ENCODE measurements around the gene PPP6R3.
A peak's percentile ranks its signal among the peaks of the same experiment; 100 is the strongest.
"Not testable (repeated sequence)": the region's sequence is repeated elsewhere in the genome, so short reads cannot be mapped to it uniquely, and the experiment has no call there.

PPP6R3 gene

DNA sequence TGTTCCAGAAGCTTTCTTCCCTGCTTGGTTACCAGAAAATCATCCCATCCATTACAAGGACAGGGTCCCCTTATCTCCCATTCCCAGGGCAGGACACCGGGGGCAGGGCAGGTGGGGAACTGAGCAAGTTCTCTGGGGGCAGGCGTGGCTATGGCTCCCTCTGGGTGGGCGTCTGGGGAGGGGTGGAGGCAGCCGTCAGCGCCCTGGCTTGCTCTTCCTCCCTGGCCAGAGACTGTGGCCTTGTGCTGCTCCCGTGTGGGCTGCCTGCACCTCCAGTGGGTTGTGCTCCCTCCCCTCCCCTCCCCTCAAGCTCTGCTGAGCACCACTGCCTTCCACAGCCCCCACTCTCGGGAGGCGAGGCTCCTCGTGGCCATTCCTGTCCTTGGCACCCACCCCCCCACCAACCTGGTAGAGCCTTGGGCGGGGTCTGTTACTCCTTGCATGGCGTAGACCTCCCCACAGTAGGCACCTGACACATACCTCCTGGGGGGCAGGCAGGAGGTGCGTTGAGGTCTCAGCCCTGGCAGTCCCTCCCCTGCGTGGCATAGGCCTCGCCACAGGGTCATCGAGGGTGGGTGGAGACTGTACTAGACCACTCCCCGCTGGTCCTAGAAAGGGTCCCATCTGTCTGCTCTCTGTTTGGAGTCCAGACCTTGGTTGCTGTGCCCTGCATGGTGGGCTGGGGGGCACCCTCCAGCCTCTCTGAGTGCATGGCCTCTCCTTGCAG, 24.2 kb upstream of the PPP6R3 start:
- no peak for DNase-seq

DNA sequence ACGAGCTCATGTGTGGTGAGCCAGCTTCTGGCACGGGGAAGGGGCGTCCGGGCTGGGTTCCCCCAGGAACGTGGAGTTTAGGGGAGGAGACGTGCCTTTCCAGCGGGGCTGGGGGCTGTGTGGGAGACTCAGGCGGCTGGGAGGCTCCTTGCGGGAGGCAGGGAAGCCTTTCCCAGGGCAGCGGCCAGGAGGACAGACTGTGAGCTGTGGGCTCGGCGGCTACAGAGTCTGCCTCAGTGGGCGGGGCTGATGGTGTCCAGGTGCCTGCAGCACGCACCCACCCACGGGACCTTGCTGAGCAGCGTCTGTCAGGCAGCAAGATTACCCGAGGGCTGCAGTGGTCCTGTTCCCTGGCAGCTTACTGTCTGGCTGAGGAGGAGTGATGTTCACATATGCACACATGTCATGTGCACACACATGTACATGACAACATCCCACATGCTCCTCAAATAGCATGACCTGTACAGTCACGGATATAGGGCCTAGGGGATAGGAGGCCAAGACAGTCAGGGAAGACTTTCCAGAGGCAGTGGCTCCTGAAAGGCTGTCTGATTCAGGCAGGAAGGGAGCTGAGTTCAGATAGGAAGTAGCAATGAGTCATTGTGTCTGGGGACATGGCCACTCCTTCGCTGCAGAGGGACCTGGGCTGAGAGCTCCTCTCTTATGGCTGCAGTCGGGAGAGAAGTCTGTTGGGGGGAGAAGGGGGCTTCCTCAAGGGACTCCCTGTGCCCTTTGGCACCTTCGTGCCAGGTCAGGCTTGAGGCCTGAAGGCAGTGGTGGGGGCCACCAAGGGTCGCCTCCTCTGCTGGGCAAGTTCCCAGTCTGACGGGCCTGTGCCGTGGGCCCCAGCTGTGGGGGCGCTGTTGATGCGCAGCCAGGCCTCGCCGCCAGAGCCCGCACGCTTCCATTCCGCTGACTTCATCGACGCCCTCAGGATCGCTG, 23.3 kb upstream of the PPP6R3 start:
- peak; percentile 99 for DNase-seq

DNA sequence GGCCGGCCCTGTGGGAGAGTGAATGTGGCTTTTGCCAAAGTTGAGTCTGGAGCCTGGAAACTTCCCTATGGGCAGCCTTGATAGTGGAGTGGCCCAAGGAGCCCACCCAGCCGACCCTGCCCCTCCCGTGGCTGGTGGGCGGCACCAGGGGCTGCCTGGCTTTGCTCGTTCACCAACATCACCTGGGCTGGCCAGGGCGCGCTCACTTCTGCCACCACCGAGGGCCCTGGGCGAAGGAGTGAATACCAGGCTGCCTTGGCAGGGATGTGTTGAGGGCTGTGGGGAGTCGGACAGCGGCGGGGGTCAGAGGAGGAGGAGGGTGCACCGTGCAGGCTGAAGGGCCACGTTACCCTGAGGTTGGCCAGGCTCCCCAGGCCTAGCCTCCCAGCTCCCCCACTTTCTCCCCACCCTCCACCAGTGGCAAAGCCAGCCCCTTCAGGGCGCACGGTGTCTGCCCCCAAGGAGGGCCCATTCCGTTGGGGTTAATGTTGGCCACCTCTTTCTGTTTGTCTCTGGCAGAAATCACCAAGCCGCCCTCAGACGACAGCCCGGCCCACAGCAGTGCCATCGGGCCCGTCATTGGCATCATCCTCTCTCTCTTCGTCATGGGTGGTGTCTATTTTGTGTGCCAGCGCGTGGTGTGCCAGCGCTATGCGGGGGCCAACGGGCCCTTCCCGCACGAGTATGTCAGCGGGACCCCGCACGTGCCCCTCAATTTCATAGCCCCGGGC, 22.5 kb upstream of the PPP6R3 start:
- DNase-seq = no peak

DNA sequence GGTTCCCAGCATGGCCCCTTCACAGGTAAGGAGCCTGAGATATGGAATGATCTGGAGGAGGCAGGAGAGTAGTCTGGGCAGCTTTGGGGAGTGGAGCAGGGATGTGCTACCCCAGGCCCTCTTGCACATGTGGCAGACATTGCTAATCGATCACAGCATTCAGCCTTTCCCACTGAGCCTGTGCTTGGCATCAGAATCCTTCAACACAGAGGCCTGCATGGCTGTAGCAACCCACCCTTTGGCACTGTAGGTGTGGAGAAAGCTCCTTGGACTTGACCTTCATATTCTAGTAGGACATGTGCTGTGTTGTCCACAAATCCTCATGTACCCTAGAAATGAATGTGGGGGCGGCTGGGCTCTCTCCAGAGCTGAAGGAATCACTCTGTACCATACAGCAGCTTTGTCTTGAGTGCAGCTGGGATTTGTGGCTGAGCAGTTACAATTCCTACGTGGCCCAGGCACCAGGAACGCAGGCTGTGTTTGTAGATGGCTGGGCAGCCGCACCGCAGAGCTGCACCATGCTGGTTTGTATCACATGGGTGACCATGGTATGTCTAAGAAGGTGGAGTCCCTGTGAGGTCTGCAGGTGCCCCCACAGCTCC, 21.8 kb upstream of the PPP6R3 start:
- DNase-seq = no peak

GRCh38 chr11:68439355-68440065, 21.0 kb upstream of the PPP6R3 start:
- DNase-seq = no peak

DNA sequence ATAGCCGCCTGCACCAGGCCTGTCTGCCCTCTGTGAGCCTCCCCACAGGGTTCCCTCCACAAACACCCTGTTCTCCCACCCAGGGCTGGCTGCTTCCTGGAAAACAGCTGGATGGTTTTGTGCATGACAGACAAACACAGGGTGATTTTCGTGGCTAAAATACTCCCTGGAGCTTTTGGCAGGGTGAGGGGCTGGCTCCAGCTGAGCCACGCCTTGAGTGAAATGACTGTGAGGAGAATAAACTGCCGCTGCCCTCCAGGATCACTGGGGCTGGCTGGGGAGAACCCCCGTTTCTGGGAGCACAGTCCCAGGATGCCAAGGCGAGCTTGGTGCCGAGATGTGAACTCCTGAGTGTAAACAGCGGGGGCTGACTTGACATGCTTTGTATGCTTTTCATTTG, 20.3 kb upstream of the PPP6R3 start:
- no peak for DNase-seq

DNA sequence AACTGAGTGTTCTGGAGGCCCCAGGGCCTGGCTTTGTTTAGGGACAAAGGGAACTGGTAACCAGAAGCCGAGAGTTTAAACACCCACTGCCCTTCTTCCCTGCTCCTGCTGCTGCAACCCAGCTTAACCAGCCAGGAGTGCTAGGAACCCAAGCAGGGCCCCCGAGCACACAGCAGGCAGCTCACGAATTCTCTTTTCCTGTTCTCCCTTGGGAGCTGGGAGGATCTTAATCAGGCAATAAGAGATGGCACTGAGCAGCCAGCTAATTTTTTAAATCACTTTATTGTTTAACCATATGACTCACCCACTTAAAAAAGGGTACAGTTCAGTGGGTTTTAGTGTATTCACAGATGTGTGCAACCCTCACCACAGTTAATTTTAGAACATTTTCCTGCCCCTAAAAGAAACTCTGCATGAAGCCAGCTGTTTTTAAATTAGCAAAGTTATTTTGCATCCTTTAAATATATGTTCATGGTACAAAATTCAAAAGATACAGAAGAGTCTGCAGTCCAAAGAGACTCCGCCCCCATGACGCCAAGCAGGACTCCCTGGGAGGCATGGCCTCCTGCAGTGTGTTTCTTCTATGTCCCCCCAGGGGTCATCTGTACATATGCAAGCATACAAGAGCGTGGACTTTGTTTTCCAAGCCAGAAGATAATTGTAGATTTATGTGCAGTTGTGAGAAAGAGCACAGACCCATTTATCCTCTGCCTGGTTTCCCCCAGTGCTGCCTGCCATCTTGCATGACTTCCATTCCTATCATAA, 18.9 kb upstream of the PPP6R3 start:
- no peak for DNase-seq

- DNase-seq = no peak
These were observed 18.1 kb upstream of the PPP6R3 start for GRCh38 chr11:68442433-68442832.

DNA sequence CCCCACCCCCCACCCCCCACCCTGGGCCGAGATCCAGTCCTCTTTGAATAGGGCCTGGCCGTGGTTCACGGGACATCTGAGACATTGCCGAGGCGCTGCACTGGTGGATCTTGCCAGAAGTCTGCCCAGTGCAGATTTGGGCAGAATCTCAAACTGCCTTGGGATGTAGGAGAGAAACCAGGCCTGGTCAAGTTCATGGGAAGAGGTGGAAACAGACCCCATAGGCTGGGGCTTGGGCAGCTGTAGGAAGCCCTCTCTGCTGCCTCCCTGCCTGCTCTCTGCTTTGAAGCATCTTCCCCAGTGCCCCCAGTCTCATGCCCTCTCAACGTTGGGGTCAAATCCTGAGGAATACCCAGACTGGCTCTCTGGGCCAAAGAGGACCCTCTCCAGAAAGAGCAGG, 16.0 kb upstream of the PPP6R3 start:
- DNase-seq = no peak

GRCh38 chr11:68445531-68446035, 15.0 kb upstream of the PPP6R3 start:
- no peak for DNase-seq

- DNase-seq = no peak
These were observed 14.4 kb upstream of the PPP6R3 start for GRCh38 chr11:68446046-68446725.

DNA sequence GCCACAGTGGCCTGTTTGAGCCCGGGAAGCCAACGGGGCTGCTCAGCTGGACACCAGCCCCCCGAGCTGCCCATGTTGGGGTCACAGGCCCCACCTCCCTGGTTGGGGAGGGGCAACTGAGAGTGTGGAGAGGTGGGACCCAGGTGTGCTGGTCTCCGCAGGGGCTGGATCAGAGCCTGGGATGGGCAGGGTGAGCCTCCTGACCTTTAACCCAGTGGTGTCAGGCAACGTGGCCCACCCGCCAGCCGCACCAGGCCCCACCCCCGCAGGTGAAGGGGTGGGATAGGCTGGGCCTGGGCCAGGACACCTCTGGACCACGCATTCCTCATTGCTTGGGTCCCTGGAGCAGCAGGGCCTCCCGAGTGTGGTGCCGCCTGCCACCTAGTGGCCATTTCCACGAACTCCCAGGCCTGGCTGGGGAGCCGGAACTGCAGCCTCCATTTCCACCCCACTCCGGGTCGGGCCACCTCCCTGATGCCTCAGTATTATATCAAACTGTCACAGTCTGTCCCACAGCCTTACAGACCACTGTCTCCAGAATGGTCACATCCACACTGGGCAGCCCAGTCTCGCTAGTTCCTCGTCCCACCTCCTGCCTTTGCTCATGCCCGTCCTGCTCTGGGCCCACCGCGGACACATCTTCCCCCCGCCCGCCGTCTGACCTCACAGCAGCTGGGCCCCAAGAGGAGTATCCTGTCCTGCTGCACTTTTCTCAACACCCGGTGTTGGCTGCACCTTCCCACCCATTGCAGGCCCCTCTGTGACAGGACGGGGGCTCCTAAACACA, 13.3 kb upstream of the PPP6R3 start:
- DNase-seq = peak; percentile 90

DNA sequence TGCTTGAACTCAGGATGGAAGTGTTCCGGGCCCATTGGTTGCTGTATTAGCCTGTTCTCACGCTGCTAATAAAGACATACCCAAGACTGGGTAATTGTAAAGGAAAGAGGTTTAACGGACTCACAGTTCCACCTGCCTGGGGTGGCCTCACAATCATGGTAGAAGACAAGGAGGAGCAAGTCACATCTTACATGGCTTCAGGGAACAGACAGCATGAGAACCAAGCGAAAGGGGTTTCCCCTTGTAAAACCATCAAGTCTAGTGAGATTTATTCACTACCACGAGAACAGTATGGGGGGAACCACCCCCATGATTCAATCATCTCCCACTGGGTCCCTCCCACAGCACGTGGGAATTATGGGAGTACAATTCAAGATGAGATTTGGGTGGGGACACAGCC, 12.6 kb upstream of the PPP6R3 start:
- not testable (repeated sequence) for DNase-seq

DNA sequence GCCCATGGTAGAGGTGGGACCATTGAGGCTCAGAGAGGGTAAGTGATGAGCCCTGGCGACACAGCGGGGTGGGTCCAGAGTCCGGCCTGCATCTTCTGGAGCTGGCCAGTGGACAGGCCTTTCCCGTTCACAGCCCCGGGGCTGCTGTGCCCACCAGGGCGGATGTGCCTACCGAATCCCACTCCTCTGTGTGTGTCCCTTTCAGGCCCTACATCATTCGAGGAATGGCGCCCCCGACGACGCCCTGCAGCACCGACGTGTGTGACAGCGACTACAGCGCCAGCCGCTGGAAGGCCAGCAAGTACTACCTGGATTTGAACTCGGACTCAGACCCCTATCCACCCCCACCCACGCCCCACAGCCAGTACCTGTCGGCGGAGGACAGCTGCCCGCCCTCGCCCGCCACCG, 11.9 kb upstream of the PPP6R3 start:
- no peak for DNase-seq

DNA sequence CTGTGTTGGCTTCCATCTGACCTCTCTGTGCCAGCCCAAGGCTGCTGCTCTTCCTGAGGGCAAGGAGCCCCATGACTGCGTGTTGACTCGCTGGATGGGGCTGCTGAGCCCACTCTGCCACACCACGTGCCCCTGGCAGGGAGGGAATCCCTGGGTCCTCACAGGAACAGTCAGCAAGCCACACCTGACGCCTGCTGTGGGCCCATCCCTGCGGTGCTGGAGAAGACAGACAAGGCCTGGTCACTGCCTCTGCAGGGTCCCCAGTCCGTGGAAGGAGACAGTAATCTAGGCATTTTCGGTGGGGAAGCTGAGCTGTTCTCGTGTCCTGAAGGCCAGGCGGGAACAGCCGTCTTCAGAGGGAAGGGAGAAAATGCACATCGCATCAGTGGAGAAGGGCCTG, 10.6 kb upstream of the PPP6R3 start:
- DNase-seq = no peak

DNA sequence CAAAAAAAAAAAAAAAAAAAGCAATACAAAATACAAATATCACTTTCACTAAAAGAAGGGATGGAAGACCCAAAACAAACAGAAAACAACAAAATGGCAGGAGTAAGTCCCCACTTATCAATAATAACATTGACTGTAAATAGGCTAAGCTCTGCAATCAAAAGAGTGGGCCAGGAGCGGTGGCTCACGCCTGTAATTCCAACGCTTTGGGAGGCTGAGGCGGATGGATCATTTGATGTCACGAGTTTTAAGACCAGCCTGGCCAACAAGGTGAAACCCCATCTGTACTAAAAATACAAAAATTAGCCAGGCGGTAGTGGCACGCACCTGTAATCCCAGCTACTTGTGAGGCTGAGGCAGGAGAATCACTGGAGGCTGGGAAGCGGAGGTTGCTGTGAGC, 9.8 kb upstream of the PPP6R3 start:
- DNase-seq = no peak

GRCh38 chr11:68454767-68455166, 5.8 kb upstream of the PPP6R3 start:
- DNase-seq = no peak

DNA sequence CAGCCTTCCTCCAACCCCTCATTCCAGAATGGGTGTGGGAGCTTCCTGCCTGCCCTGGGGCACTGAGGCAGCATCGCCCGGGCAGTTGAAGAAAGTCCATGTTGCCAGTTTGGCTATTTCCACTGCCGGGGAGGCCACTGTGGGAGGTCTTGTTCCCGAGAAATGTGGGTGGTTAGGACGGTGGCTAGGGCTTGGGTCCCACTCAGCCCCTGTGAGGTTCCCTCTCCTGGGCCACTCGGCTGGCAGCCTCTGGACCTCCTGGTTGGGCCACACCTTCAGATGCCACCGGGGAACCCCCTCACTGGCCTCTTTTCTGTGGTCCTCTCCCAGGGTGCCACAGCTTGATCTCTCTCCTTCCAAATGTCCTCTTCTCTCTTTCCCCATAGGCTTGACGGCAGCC, 5.1 kb upstream of the PPP6R3 start:
- DNase-seq = no peak

- DNase-seq = no peak
These were observed 3.2 kb upstream of the PPP6R3 start for GRCh38 chr11:68457216-68457897.

All from 8988T (cell line).